Kidney epithelial cell (primary cell): ENCODE data around the gene ZDHHC11. TPM values are rescaled to one million over a fixed set of nuclear protein-coding genes. Genes with fewer than 3 reads are reported as not detected.

Source experiments
- DNase-seq: peaks from one replicate; pipeline ENCODE4 v3.0.0-alpha.2; 2010; ENCODE audit warnings: low read depth
- H3K27me3 ChIP-seq: 2 replicates; pipeline ENCODE4 v1.6.0; 2011; ENCODE audit warnings: low read length; ENCODE audit not compliant: control insufficient read depth, insufficient read depth
- H3K36me3 ChIP-seq: 2 replicates; pipeline ENCODE4 v1.5.1; 2011; ENCODE audit warnings: low read length; ENCODE audit not compliant: control insufficient read depth, insufficient read depth
- H3K4me3 ChIP-seq: 2 replicates; pipeline ENCODE4 v1.5.1; 2011; ENCODE audit warnings: low read depth, mild to moderate bottlenecking, control low read depth, low read length
- total RNA-seq: library from RNA; depleted of rRNA; stranded (reverse); fragments of >200 nt; gene quantifications from 2 replicates; pipeline ENCODE4 v1.2.3, GENCODE V29; 2015
- TF ChIP-seq, protein P1 (sequence below): IDR thresholded peaks from 2 replicates; pipeline ENCODE4 v1.5.1; 2011; ENCODE audit warnings: mild to moderate bottlenecking, moderate library complexity, low read length, control low read depth, inconsistent platforms; ENCODE audit not compliant: insufficient read depth, poor library complexity, severe bottlenecking

Gene ZDHHC11
- total RNA-seq, 1 donor from 2014 or later, result 1.3 TPM

DNA sequence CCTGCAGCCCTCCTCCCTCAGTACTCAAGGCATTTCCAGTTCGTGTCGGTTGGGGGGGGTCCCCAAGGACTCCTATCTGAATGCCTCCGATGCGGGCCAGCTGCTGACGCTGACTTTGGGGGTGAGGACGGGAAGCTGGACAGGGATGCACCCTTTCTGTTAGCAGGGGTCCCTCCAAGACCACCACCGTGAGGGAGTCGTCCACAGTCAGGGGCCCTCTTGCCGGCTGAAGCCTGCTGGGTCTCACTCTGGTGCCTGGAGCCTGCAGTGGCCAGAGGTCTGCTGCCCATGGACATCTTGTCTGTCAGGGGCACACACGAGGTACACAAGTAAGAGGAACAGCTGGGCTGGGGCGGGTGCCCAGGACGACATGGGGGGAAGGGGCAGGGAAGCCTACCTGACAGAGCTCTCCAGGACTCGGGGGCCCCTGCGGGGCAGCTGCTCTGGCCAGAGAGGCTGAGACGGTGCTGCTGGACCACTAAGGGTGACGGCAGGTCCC is 9.1 kb upstream of the ZDHHC11 start:
- TF ChIP-seq, protein P1, sequence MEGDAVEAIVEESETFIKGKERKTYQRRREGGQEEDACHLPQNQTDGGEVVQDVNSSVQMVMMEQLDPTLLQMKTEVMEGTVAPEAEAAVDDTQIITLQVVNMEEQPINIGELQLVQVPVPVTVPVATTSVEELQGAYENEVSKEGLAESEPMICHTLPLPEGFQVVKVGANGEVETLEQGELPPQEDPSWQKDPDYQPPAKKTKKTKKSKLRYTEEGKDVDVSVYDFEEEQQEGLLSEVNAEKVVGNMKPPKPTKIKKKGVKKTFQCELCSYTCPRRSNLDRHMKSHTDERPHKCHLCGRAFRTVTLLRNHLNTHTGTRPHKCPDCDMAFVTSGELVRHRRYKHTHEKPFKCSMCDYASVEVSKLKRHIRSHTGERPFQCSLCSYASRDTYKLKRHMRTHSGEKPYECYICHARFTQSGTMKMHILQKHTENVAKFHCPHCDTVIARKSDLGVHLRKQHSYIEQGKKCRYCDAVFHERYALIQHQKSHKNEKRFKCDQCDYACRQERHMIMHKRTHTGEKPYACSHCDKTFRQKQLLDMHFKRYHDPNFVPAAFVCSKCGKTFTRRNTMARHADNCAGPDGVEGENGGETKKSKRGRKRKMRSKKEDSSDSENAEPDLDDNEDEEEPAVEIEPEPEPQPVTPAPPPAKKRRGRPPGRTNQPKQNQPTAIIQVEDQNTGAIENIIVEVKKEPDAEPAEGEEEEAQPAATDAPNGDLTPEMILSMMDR, result no peak
- Histone ChIP-seq H3K4me3 (no peak overlapping the region), H3K36me3 (no peaks in the 10 kb centered on the region), H3K27me3 (no peaks in the 10 kb centered on the region)
- no peak for DNase-seq

DNA sequence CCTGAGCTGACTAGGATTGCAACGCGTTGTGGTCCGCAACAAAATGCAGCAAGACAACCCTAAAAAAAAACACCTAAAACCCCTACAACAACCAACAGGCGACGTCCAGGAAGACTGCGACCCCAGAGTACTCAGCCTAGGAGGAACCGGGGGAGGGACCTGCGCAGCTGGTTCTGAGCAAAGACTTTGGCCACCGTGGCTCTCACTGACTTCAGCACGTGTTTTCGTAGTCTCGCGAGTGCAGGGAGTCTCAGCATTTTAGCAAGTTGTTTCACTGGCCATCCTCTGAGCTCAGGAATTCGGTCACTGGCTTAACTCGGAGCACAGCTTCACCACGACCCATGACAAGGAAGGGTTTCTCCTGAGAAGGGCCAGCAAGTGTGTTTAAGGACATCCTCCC is 8.6 kb upstream of the ZDHHC11 start:
- no peaks in the 10 kb centered on the region for H3K36me3 ChIP-seq
- no peak overlapping the region for H3K4me3 ChIP-seq
- TF ChIP-seq, protein P1, result no peak

GRCh38 chr5:858726-859125 is 7.9 kb upstream of the ZDHHC11 start:
- Histone ChIP-seq H3K4me3 (no peak overlapping the region), H3K27me3 (peaks cover 3% of the 10 kb centered on the region), H3K36me3 (no peaks in the 10 kb centered on the region)
- TF ChIP-seq, protein P1, result no peak
- DNase-seq, result no peak

More for the DNA sequence above, 8.6 kb upstream of the ZDHHC11 start:
- no peak for DNase-seq
- no peaks in the 10 kb centered on the region for H3K27me3 ChIP-seq

DNA sequence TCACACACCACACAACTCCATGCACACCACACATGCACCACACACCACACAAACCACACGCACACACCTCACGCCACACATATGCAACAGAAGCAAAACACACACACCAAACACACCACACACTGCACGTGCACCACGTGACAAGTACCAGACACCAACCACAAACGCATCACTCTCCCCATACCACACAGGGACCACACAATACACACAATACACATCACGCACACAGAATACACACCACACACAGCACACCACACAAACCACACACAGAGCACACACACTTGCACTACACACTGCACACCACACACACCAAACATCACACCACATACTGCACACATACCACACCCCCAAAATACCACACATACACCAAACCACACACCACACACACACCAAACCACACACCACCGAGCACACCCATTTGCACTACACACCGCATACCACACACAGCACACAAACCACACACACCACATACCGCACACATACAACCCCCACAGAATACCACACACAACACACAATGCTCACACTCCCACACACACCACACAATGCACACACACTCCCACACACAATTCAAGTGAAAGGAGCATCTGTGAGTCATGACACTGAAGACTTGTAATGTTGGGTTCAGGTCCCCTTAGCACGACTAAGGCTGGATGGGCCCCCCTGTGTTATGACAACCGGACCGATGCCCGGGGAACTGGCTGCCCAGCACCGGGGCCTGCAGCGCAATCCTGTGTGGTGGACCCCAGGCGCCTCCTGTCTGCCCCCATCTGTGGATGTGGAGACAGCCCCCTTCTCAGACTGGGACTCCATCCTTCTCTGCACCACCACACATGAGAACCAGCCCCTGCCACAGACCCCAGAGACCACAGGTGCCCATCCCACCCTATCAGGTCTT is 6.0 kb upstream of the ZDHHC11 start:
- Histone ChIP-seq H3K36me3 (no peaks in the 10 kb centered on the region), H3K4me3 (no peak overlapping the region), H3K27me3 (peaks cover 13% of the 10 kb centered on the region)
- no peak for DNase-seq
- TF ChIP-seq, protein P1, result no peak

DNA sequence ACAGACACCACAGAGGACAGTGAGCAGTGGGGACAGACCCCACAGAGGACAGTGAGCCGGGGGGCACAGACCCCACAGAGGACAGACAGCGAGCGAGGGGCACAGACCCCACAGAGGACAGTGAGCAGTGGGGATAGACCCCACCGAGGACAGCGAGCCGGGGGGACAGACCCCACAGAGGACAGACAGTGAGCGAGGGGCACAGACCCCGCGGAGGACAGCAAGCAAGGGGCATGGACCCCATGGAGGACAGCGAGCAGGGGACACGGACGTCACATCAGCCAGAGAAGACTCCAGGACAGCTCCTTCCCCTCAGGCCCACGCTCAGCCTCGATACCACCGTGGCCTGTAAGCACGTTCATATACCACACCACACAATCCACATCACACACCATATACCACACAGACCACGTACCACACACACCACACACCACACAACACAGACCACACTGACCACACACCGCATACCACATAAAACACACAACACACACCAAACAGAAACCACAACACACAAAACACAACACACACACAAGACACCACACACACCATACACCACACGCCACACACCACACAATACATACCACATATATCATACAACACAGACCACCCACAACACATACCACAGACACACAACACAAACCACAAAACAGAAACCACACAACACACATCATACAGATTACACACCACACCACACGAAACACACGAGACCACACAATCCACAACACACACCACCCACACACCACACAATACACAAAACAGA is 5.2 kb upstream of the ZDHHC11 start:
- TF ChIP-seq, protein P1, result no peak
- H3K36me3 ChIP-seq, result no peaks in the 10 kb centered on the region
- no peak overlapping the region for H3K4me3 ChIP-seq
- peaks cover 20% of the 10 kb centered on the region for H3K27me3 ChIP-seq
- no peak for DNase-seq
